GM23248 (cell line): Measurements from ENCODE around the gene BCL2L14.

ENCODE experiments used
- EZH2 ChIP-seq: fragments of 200-600 bp; sonication (generic); IDR thresholded peaks from 2 replicates; pipeline ENCODE4 v1.6.1; 2018; ENCODE audit warnings: antibody characterized with exemption, mild to moderate bottlenecking; ENCODE audit not compliant: insufficient read depth, poor library complexity, severe bottlenecking
- EZH2phosphoT487 ChIP-seq: fragments of 200-600 bp; sonication (generic); IDR thresholded peaks from 2 replicates; pipeline ENCODE4 v1.6.1; 2018; ENCODE audit warnings: antibody characterized with exemption, moderate library complexity, mild to moderate bottlenecking, low read depth; ENCODE audit not compliant: insufficient read depth

DNA sequence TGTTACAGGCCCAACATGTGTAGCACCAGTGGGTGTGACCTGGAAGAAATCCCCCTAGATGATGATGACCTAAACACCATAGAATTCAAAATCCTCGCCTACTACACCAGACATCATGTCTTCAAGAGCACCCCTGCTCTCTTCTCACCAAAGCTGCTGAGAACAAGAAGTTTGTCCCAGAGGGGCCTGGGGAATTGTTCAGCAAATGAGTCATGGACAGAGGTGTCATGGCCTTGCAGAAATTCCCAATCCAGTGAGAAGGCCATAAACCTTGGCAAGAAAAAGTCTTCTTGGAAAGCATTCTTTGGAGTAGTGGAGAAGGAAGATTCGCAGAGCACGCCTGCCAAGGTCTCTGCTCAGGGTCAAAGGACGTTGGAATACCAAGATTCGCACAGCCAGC lies 8.6 kb downstream of the BCL2L14 start:
- no peak for TF ChIP-seq EZH2phosphoT487
- no peak for TF ChIP-seq EZH2
